GM19463 (cell line): ENCODE data around the gene RALGPS1.

ENCODE experiments used
- ATAC-seq: cut with Tn5 transposase; IDR thresholded peaks from one replicate; pipeline ENCODE4 v1.9.1; 2021; ENCODE audit warnings: mild to moderate bottlenecking, moderate library complexity; ENCODE audit not compliant: unreplicated experiment

The RALGPS1 gene

DNA sequence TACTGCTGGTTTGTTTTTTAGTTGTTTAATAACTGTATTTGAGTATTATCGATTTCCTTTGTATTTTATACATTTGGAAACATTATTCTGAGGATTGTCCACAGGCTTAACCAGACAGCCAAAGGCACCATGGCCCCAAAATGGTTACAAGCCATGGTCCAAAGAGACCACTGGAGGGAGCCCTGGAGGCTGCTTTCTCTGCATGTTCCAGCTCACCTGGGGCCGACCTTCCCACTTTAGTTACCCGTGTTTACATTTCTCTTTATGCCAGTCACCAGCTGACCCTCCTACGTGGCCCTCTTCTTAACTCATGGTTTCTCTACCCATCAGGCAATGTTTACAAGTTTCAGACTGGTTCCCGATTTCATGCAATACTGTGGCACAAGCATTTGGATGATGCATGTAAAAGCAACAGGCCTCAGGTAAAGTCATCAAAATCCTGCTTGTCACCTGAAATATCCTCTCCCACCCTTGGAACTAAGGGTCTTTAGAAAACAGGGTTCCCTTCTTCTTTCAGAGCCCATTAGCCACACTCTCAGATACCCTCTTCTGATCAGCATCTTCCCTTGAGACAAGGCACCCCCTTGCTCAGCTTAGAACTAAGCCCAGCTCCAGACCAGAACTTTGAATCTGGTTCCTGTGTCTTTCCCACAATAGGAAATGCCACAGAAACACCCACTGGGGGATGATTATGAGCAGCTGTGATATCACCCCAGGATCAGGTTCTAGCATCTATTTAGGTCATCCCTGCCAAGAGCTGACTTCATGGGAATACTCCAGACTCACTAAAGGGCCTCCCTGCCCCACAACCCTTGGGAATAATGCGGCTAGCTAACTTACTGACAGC, 300.1 kb downstream of the RALGPS1 start:
- ATAC-seq, result no peak

DNA sequence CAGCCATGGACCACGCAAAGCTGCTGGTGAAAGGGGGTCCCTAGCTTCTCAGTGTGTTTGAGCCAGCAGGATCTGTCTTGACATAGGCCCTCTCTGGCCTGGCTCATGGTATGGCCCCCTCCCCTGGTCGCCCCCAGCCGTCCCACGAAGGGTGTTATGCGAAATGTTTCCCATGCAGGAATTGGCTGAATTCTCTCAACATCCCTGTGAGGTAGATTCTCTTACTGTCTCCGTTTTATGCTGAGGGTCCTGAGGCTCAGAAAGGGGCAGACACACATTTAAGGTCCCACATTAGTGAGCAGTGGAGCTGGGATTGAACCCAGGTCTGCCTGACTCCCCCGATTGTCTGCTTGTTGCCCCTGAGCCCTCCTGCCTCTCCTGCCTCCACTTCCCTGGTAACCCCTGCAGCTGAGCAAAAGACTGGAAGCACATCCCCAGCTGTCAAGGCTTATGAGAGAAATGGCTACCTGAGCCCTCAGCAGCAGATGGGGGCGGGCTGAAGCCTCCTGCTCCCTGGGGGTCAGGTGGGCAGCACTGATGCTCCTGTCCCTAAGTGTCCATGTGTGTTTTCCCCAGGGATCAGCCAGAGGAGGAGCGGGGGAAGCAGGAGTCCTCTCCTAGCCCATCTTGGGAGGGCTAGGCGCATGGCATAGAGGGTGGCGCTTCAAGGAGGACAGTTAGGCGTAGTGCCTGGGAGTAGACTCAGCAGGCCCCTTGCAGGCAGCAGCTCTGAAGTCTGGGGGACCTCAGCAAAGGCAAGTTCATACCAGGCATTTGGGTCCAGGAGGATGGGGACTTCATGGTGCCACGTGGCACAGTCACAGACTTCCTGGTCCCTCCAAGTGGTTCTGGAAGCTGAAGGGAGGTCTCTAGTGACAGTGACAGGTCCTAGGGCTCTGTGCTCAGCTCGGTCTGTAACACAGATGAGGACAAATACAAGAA, 301.0 kb downstream of the RALGPS1 start:
- no peak for ATAC-seq

DNA sequence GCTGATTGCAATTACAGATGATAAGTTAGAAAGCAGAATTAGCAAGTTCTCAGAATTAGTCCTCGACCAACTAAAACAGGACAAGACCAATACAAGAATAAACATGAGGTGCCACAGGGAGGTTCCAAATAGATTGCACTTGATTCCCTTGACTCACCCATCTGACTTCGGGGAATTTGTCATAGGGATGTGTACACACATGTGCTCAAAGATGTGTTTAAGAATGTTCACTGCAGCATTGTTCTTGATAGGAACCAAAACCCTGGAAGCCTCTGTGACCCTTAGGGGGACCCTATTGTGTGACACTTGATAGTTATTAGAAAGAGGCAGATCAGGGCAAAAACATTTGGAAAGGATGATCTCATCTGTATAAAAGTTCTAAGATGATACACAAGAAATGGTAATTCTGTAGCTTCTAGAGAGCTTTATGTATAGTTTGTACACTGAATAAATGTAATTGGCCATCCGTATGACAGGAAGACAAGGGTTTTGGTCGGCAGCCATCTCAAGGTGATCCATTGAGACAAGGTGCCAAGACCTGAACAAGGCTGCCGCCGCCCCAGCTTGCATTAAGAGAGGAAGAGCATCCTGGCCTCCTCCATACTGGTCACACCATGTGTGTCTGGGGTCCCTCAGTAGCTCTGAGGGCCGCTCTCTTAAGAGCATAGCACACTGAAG, 301.8 kb downstream of the RALGPS1 start:
- no peak for ATAC-seq

GRCh38 chr9:127216888-127217217, 302.3 kb downstream of the RALGPS1 start:
- no peak for ATAC-seq

- ATAC-seq, result no peak
These were observed 304.2 kb downstream of the RALGPS1 start for GRCh38 chr9:127218818-127219217.

GRCh38 chr9:127219520-127219919, 304.9 kb downstream of the RALGPS1 start:
- no peak for ATAC-seq

GRCh38 chr9:127221695-127222094, 307.1 kb downstream of the RALGPS1 start:
- no peak for ATAC-seq

GRCh38 chr9:127222388-127223095, 308.0 kb downstream of the RALGPS1 start:
- ATAC-seq, result no peak

- no peak for ATAC-seq
These were observed 308.7 kb downstream of the RALGPS1 start for GRCh38 chr9:127223266-127223665.

GRCh38 chr9:127223810-127224177, 309.2 kb downstream of the RALGPS1 start:
- ATAC-seq, result no peak

GRCh38 chr9:127224178-127224882, 309.7 kb downstream of the RALGPS1 start:
- ATAC-seq, result peak; percentile 48

- peak; percentile 44 for ATAC-seq
These were observed 310.5 kb downstream of the RALGPS1 start for GRCh38 chr9:127224883-127225739.

DNA sequence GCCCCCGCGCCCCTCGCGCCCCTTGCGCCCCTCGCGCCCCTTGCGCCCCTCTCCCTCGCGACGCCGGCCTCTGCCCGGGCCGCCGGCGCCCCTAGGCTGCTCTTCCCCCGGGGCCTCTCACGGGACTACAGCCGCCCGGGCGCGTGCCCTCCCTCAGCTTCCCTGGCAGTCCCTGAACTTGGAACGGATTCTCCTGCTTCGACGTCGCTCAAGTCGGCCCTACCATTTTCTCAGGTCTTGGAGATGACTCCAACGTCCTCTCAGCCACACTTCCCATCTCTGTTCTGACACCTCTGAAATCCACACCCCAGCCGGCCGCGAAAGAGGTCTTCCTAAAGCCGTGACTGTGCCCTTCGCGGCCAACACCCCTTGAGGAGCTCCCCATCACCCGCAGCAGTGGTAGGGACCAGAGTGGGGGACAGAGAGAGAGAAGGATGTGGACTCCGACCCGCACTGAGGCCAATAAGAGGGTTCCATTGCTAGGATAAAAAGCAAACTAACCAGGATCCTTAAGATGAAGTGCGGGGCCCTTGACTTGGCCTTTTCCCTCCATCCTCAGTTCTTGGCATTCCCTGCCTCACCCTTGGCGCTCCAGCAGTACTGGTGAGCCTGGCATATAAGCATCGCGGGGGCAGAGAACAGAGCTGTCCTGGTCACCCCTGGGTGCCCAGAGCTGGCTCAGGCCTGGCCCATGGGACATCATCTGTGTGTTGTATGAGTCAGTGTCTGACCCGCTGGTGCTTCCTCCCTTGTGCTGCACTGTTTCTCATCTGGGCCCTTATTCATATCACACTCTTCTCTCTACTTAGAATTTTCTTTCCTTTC, 311.4 kb downstream of the RALGPS1 start:
- no peak for ATAC-seq

GRCh38 chr9:127229691-127230417, 315.3 kb downstream of the RALGPS1 start:
- no peak for ATAC-seq

DNA sequence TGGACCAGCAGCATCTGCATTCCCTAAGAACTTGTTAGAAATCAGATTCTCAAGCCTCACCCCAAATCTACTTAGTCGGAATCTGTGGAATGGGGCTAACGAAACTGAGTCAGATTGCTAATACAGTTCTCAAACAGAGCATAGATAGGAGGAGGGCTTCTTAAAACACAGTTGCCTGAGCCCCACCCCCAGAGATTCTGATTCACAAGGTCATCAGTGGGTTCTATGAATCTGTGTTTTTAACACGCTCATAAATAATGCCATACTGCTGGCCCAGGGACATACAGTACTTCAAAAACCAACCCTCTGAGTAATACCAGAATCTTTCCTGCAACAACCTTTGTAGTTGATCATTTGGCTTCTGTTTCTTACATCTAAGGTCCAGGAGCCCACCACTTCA, 317.1 kb downstream of the RALGPS1 start:
- no peak for ATAC-seq

DNA sequence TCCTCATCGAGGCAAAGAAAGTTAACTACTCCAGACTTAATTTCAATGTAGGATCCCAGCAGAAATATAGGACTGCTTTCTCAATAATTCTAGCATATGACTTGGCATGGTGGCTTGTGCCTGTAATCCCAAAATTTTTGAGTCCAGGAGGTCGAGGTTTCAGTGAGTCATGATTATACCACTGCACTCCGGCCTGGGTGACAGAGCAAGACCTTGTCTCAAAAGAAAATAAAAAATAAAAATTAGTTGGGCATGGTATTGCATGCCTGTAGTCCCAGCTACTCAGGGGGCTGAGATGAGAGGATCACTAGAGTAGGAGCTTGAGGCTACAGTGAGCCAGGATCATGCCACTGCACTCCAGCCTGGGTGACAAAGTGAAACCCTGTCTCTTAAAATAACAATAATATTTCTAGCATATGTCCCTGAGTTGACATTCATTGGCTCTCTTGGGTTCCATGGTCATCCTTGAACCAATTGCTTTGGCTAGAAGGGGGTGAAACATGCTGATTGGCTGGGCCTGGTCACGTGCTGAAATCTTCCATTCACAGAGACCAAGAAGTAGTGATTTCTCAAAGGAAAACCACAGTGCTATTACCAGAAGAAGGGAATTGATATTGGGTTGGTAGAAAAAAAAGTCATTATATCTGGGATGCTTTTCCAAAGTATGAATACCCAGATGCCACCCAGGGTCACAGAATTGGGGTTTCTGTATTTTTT, 318.4 kb downstream of the RALGPS1 start:
- ATAC-seq, result no peak

DNA sequence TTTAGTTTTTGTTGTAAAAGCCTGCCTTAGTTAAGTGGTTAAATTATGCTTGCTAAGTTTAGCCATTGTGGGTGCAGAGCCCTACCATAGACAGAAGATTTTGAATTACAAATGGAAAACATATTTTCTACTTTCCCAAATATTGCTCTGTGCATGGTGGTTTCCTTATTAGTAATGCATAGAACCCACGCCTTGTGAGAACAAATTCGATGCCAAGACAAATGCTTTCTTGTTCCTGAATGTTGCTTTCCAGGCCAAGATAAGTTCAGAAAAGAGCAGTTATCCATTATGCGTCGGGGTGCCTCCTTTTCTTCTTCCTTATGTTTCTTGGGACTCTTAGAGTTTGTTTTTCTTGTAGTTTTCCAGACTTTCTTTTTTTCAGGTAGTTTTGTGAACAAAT, 319.0 kb downstream of the RALGPS1 start:
- ATAC-seq, result no peak
